ENCODE results near the gene XPOT. TPM values are rescaled to one million over a fixed set of nuclear protein-coding genes. Genes with fewer than 3 reads are reported as not detected.

Gene XPOT
- total RNA-seq, 1 experiment from 2014 or later, result 51.8 TPM

DNA sequence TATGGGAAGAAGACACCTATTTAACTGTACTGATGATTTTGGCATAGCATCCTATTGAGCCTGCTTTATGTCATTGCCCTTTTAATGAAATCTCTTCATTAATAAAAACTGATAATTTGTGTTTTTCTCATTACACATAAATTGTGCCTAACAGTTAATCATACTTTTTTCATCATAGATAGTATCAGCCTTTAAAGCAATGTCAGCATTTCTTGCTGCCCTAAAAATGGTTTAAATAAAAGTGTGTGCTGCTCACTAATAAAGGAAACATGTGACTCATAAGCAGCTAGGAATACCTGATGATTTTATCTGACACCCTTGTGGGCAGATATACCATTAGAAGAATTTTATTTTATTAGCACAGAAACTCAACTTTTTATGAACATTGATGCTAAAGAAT lies 74.5 kb downstream of the XPOT start:
- no peaks in the 10 kb centered on the region for H3K27me3 ChIP-seq
- peaks cover 69% of the 10 kb centered on the region for H3K36me3 ChIP-seq
- no peaks in the 10 kb centered on the region; the same call in 1 of the 2 replicates for H3K9me3 ChIP-seq
- H3K4me3 ChIP-seq, result no peak overlapping the region
- no peak for DNase-seq

DNA sequence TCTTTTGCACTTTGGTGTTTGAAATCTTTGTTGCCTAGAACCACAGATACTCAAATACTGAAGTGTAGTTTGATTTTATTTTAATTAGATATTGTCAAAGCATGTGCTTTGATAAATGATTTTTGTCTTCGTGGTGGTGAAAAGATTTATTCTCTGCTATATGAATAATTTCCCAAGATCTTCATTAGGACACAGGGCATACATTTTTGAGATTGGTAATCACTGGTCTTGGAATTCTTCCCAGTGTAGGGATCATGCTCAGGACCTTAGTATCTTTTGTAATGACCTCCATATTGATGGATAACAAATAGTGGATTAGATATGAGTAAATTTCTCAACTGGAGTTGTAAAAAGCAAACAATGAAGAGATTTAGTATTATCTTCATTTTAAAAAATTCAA lies 76.0 kb downstream of the XPOT start:
- no peaks in the 10 kb centered on the region; the same call in 1 of the 2 replicates for H3K9me3 ChIP-seq
- peaks cover 64% of the 10 kb centered on the region for H3K36me3 ChIP-seq
- H3K27me3 ChIP-seq, result no peaks in the 10 kb centered on the region
- H3K4me3 ChIP-seq, result no peak overlapping the region
- DNase-seq, result no peak

DNA sequence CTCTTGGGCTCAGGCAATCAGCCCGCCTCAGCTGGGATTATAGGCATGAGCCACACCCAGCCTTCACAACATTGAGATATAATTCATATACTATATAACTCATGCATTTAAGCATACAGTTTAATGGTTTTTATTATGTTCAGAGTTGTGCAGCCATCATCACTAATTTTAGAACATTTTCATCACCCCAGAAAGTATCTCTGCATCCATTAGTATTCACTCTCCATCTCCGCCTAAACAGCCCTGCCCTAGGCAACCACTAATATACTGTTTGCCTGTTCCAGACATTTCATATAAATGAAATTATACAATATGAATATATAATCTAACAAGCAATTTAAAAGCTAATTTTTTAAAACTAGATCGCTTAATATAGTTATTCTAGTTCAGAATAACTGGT lies 82.5 kb downstream of the XPOT start:
- no peak for DNase-seq
- no peaks in the 10 kb centered on the region for H3K27me3 ChIP-seq
- no peaks in the 10 kb centered on the region for H3K9me3 ChIP-seq
- peaks cover 49% of the 10 kb centered on the region for H3K36me3 ChIP-seq
- no peak overlapping the region for H3K4me3 ChIP-seq

DNA sequence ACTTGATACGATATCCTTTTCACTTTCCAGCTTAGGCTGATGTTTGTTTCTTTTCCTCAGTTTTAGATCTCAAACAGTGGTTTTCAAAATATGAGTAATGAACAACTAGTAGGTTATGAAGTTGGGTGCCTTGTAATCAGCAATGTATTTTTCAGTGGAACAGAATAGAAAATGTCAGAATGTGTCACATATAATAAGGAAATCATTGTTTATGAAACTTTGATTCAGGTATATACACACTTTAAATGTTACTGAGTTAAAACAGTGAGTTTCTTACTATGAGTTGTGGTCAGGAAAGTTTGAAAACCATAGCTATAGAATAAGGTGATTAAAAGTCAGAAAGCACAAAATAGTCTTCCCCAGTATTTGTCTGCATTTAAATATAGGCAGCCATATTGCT lies 87.5 kb downstream of the XPOT start:
- peaks cover 51% of the 10 kb centered on the region for H3K36me3 ChIP-seq
- H3K9me3 ChIP-seq, result no peaks in the 10 kb centered on the region
- no peak overlapping the region for H3K4me3 ChIP-seq
- no peak for DNase-seq
- no peaks in the 10 kb centered on the region for H3K27me3 ChIP-seq

DNA sequence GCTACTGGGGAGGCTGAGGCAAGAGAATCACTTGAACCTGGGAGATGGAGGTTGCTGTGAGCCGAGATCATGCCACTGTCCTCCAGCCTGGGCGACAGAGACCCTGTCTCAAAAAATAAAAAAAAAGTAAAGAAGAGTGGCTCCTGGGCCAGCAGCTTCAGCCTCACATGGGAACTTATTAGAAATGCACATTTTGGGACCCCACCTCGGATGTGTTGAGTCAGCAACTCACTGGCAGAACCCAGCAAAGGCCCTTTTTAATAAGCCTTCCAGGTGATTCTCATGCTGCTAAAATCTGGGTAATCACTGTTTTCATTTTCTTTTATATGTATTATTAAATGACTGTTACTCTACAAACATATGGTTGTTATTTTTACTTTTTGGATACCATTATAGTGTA lies 89.3 kb downstream of the XPOT start:
- no peak for DNase-seq
- Histone ChIP-seq H3K4me3 (no peak overlapping the region), H3K9me3 (no peaks in the 10 kb centered on the region), H3K27me3 (no peaks in the 10 kb centered on the region), H3K36me3 (peaks cover 56% of the 10 kb centered on the region)

DNA sequence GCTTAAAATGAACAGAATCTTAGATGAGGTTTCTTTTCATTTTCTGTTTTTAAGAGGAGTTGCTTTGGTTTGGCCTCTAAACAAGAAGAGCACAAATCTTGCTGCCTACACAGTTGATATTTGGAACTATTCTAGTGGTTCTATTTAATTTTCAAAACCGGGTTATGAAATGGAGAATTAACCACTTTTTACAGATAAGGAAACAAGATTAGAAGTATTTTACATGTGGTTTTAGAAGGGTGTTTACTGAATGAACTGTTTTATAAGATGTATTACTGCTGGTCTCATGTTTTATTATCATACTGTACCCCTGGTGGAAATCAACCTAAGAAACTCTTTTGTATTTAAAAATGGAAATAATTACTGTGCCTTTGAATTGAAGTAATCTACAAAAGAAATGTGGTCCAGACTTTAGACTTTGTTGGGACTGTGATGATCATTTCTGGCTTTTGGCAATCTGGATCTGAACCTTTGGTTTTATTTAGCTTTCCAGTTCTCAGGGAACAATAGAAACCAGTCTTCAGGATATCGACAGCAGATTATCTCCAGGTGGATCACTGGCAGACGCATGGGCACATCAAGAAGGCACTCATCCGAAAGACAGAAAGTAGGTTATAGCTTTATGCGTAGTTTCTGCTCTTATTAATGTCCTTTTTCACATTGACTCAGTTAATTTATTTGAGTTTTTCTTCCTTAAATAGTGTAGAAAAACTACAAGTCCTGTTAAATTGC lies 91.0 kb downstream of the XPOT start:
- H3K27me3 ChIP-seq, result no peaks in the 10 kb centered on the region
- DNase-seq, result no peak
- H3K9me3 ChIP-seq, result no peaks in the 10 kb centered on the region
- H3K36me3 ChIP-seq, result peaks cover 55% of the 10 kb centered on the region
- no peak overlapping the region for H3K4me3 ChIP-seq

DNA sequence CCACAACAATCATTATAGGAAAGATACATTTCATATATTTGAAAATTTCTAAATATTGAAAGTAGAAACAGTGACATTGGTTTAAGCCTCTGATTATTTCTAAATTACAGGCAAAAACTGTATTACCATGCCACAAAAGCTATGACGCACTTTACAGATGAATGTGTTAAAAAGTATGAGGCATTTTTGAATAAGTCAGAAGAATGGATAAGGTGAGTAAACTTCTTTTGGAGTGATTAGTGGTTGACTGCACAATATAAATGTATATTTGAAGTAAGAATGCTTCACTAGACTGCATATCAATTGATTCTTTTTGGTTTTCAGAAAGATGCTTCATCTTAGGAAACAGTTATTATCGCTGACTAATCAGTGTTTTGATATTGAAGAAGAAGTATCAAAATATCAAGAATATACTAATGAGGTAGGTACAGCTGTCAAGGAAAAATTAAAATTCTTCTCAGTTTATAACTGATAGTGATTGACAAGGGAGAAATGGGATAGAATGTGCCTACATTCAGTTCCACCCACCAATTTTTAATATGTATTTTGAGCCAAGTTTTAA lies 92.7 kb downstream of the XPOT start:
- H3K36me3 ChIP-seq, result peaks cover 54% of the 10 kb centered on the region
- H3K27me3 ChIP-seq, result no peaks in the 10 kb centered on the region
- H3K4me3 ChIP-seq, result no peak overlapping the region
- no peak for DNase-seq
- no peaks in the 10 kb centered on the region for H3K9me3 ChIP-seq

DNA sequence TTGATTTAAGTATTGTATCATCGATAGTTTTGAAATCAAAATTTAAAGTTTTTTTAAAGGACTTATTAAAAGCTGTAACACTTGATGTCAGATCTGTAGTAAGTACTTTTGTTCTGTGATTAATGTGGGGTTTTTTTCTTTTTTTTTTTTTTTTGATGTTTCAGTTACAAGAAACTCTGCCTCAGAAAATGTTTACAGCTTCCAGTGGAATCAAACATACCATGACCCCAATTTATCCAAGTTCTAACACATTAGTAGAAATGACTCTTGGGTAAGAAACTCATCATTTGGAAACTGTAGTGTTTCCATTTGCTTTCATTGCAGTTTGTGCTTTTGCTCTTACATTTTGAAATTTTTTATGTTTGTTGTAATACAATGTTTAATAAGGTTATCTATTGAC lies 93.3 kb downstream of the XPOT start:
- Histone ChIP-seq H3K4me3 (no peak overlapping the region), H3K36me3 (peaks cover 54% of the 10 kb centered on the region), H3K9me3 (no peaks in the 10 kb centered on the region), H3K27me3 (no peaks in the 10 kb centered on the region)
- no peak for DNase-seq

DNA sequence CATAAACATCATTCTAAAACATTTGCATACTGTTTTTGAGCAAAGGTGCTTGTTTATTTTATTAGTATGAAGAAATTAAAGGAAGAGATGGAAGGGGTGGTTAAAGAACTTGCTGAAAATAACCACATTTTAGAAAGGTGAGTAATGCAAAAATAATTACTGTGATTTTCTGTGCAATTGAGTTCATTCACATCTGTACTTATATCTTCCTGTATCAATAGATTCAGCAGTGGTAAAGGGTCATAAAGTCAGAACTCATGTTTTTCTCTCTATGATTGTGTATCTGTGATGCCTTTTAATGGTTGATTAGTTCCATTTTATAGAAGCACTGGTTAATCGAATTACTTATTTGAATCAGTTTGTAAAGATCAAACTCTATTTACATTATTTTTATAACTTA lies 93.7 kb downstream of the XPOT start:
- no peak for DNase-seq
- no peaks in the 10 kb centered on the region for H3K27me3 ChIP-seq
- H3K36me3 ChIP-seq, result peaks cover 54% of the 10 kb centered on the region

DNA sequence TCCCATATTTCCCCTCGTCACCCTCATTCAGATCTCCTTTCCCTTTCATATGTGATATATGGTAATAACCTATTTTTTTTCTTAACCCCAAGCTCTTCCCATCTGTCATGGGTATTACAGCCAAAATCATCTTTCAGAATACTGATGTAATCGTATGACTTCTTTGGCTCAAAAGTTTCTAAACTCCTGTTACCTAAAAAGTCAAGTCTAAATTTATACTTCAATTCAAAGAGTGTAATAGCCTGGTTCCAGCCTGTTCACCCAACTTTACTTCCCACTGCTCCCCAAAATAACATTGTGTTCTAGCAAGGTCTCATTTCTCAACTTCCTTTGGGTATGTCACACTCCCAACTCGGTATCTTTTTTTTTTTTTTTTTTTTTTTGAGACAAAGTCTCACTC lies 96.2 kb downstream of the XPOT start:
- H3K9me3 ChIP-seq, result no peaks in the 10 kb centered on the region
- DNase-seq, result no peak
- H3K27me3 ChIP-seq, result no peaks in the 10 kb centered on the region
- H3K36me3 ChIP-seq, result peaks cover 34% of the 10 kb centered on the region
- no peak overlapping the region for H3K4me3 ChIP-seq

More for the DNA sequence above, 93.7 kb downstream of the XPOT start:
- no peaks in the 10 kb centered on the region for H3K9me3 ChIP-seq
- H3K4me3 ChIP-seq, result no peak overlapping the region

Other genes with a start within 250 kb of the XPOT start
- 1.5 and 5.4 TPM in 2 replicates for gene KICS2, start 182.1 kb upstream of the XPOT start, total RNA-seq (2014; rRNA removed; shearing (Covaris generic); ENCODE audit: low replicate concordance)
- gene C12orf56, start 13.6 kb upstream of the XPOT start, total RNA-seq (2014; rRNA removed; shearing (Covaris generic); ENCODE audit: low replicate concordance), result 0.26 TPM in 1 of 2 replicates, not detected in the other
- 11.6 and 22.6 TPM in 2 replicates for gene TBK1, start 47.7 kb downstream of the XPOT start, total RNA-seq (2014; rRNA removed; shearing (Covaris generic); ENCODE audit: low replicate concordance)
- gene RASSF3, start 206.1 kb downstream of the XPOT start, total RNA-seq (2014; rRNA removed; shearing (Covaris generic); ENCODE audit: low replicate concordance), result 10.1 and 10.3 TPM in 2 replicates